ENCODE results near the gene DKK3. TPM values are rescaled to one million over a fixed set of nuclear protein-coding genes. Genes with fewer than 3 reads are reported as not detected.
"Not testable (repeated sequence)": the region's sequence is repeated elsewhere in the genome, so short reads cannot be mapped to it uniquely, and the experiment has no call there.

The DKK3 gene
- 10 to 100 TPM; 72.0 to 81.3 (median 72.5) TPM for polyA plus RNA-seq (ENCODE audit: insufficient read length in 3 of 3)

GRCh38 chr11:12007769-12008737 lies at the start of gene DKK3:
DKK3 (minus strand) TSS chr11:12008626; CDS start chr11:12008582, 44 bp downstream.
- DNase-seq (ENCODE audit: low read depth in 3 of 3, low spot score in 2 of 3) = no peak

GRCh38 chr11:12057299-12057980 lies 49.0 kb upstream of the DKK3 start:
- no peak for DNase-seq (ENCODE audit: low read depth in 3 of 3, low spot score in 2 of 3)

GRCh38 chr11:12056119-12056518 lies 47.7 kb upstream of the DKK3 start:
- no peak for DNase-seq (ENCODE audit: low read depth in 3 of 3, low spot score in 2 of 3)

GRCh38 chr11:12053606-12054361 lies 45.4 kb upstream of the DKK3 start:
- DNase-seq (ENCODE audit: low read depth in 3 of 3, low spot score in 2 of 3) = no peak

GRCh38 chr11:12052676-12053605 lies 44.5 kb upstream of the DKK3 start:
- DNase-seq (ENCODE audit: low read depth in 3 of 3, low spot score in 2 of 3) = no peak

GRCh38 chr11:12051287-12051662 lies 42.8 kb upstream of the DKK3 start:
- DNase-seq (ENCODE audit: low read depth in 3 of 3, low spot score in 2 of 3) = no peak

GRCh38 chr11:12050470-12051286 lies 42.3 kb upstream of the DKK3 start:
- no peak for DNase-seq (ENCODE audit: low read depth in 3 of 3, low spot score in 2 of 3)

- DNase-seq (ENCODE audit: low read depth in 3 of 3, low spot score in 2 of 3) = no peak
These were observed 40.7 kb upstream of the DKK3 start for GRCh38 chr11:12048936-12049790.

GRCh38 chr11:12046636-12047236 lies 38.3 kb upstream of the DKK3 start:
- no peak for DNase-seq (ENCODE audit: low read depth in 3 of 3, low spot score in 2 of 3)

GRCh38 chr11:12045914-12046635 lies 37.6 kb upstream of the DKK3 start:
- DNase-seq (ENCODE audit: low read depth in 3 of 3, low spot score in 2 of 3) = no peak

GRCh38 chr11:12044799-12045198 lies 36.4 kb upstream of the DKK3 start:
- no peak for DNase-seq (ENCODE audit: low read depth in 3 of 3, low spot score in 2 of 3)

- peak; percentile 53 to 65 (median 65) for DNase-seq (ENCODE audit: low read depth in 3 of 3, low spot score in 2 of 3)
These were observed 35.7 kb upstream of the DKK3 start for GRCh38 chr11:12043959-12044791.

GRCh38 chr11:12043221-12043620 lies 34.8 kb upstream of the DKK3 start:
- no peak for DNase-seq (ENCODE audit: low read depth in 3 of 3, low spot score in 2 of 3)

GRCh38 chr11:12042215-12042676 lies 33.8 kb upstream of the DKK3 start:
- DNase-seq (ENCODE audit: low read depth in 3 of 3, low spot score in 2 of 3) = no peak

- not testable (repeated sequence) for DNase-seq (ENCODE audit: low read depth in 3 of 3, low spot score in 2 of 3)
These were observed 32.3 kb upstream of the DKK3 start for GRCh38 chr11:12040719-12041118.

GRCh38 chr11:12032968-12033367 lies 24.5 kb upstream of the DKK3 start:
- no peak for DNase-seq (ENCODE audit: low read depth in 3 of 3, low spot score in 2 of 3)
